ENCODE results near the gene YOD1.

GRCh38 chr1:207024202-207025145 is 26.5 kb downstream of the YOD1 start:
- TF ChIP-seq EZH2 (IDR thresholded peaks at IDR 0.05; ENCODE audit: borderline replicate concordance, low read length) (no peak), CTCF (IDR thresholded peaks at IDR 0.05; ENCODE audit: low read length) (no peak)
